WTC11 (cell line): Measurements from ENCODE around the gene PCDH1. TPM values are rescaled to one million over a fixed set of nuclear protein-coding genes. Genes with fewer than 3 reads are reported as not detected.

Source experiments
- ATAC-seq: fragments of 200-7000 bp; cut with Tn5 transposase; 2 replicates; pipeline ENCODE4 v1.10.0; 2021; ENCODE audit warnings: mild to moderate bottlenecking, moderate library complexity
- CTCF ChIA-PET: fragments of 300-600 bp; sonication (Branson Sonifier 250); formaldehyde crosslinking; loops from one replicate; lab custom pipeline; 2021; ENCODE audit warnings: antibody characterized with exemption; lab: Charles Lee
- POLR2A ChIA-PET: fragments of 350-600 bp; sonication (Branson Sonifier 250); formaldehyde crosslinking; loops from one replicate; lab custom pipeline; 2021; ENCODE audit warnings: antibody characterized with exemption; lab: Charles Lee
- DNase-seq: peaks from one replicate; pipeline ENCODE4 v3.0.0; 2021; ENCODE audit warnings: low spot score
- H3K27ac Mint-ChIP-seq: 2 replicates; pipeline ENCODE4 v1.8.0; 2021; ENCODE audit warnings: mixed read lengths
- H3K27me3 Mint-ChIP-seq: 2 replicates; pipeline ENCODE4 v1.8.0; 2021; ENCODE audit warnings: low read depth, mild to moderate bottlenecking, moderate library complexity, mixed read lengths
- H3K36me3 Mint-ChIP-seq: 2 replicates; pipeline ENCODE4 v1.8.0; 2021; ENCODE audit warnings: mixed read lengths
- H3K4me1 Mint-ChIP-seq: 2 replicates; pipeline ENCODE4 v1.8.0; 2022; ENCODE audit warnings: mixed read lengths
- H3K4me3 Mint-ChIP-seq: 2 replicates; pipeline ENCODE4 v1.8.0; 2021; ENCODE audit warnings: mild to moderate bottlenecking, moderate library complexity, mixed read lengths
- H3K9me3 Mint-ChIP-seq: 2 replicates; pipeline ENCODE4 v1.8.0; 2021; ENCODE audit warnings: mixed read lengths
- AFF4 ChIP-seq: sonication (generic); formaldehyde crosslinking; IDR thresholded peaks from 2 replicates; pipeline ENCODE4 v1.8.1; 2023; ENCODE audit warnings: mild to moderate bottlenecking, missing genetic modification reagents, borderline replicate concordance
- AR ChIP-seq: fragments of 250-450 bp; sonication (Bioruptor Pico); IDR thresholded peaks from 2 replicates; pipeline ENCODE4 v1.9.0; 2021; ENCODE audit warnings: mild to moderate bottlenecking
- CBFB ChIP-seq: sonication (generic); formaldehyde crosslinking; IDR thresholded peaks from 2 replicates; pipeline ENCODE4 v1.8.1; 2022; ENCODE audit warnings: mild to moderate bottlenecking, low read depth, missing genetic modification reagents
- CREB1 ChIP-seq: sonication (generic); formaldehyde crosslinking; IDR thresholded peaks from 2 replicates; pipeline ENCODE4 v1.8.0; 2023; ENCODE audit warnings: mild to moderate bottlenecking, missing genetic modification reagents
- CREM ChIP-seq: sonication (generic); formaldehyde crosslinking; IDR thresholded peaks from 2 replicates; pipeline ENCODE4 v1.8.1; 2022; ENCODE audit warnings: mild to moderate bottlenecking, missing genetic modification reagents, moderate library complexity
- FOXJ3 ChIP-seq: sonication (generic); formaldehyde crosslinking; IDR thresholded peaks from 2 replicates; pipeline ENCODE4 v1.9.0; 2021; ENCODE audit warnings: missing genetic modification reagents, mild to moderate bottlenecking, borderline replicate concordance
- FOXK1 ChIP-seq: sonication (generic); formaldehyde crosslinking; IDR thresholded peaks from 2 replicates; pipeline ENCODE4 v1.8.0; 2022; ENCODE audit warnings: mild to moderate bottlenecking, moderate library complexity, missing genetic modification reagents
- FOXP1 ChIP-seq: sonication (generic); formaldehyde crosslinking; IDR thresholded peaks from 2 replicates; pipeline ENCODE4 v1.8.0; 2022; ENCODE audit warnings: missing genetic modification reagents, mild to moderate bottlenecking, moderate library complexity, borderline replicate concordance
- MYBL2 ChIP-seq: sonication (generic); formaldehyde crosslinking; IDR thresholded peaks from 2 replicates; pipeline ENCODE4 v1.8.1; 2023; ENCODE audit warnings: mild to moderate bottlenecking, moderate library complexity, missing genetic modification reagents
- NFATC4 ChIP-seq: fragments of 250-450 bp; sonication (Bioruptor Pico); IDR thresholded peaks from 2 replicates; pipeline ENCODE4 v1.9.0; 2021; ENCODE audit warnings: mild to moderate bottlenecking
- NR1H2 ChIP-seq: sonication (generic); formaldehyde crosslinking; IDR thresholded peaks from 2 replicates; pipeline ENCODE4 v1.9.0; 2021; ENCODE audit warnings: mild to moderate bottlenecking, moderate library complexity, missing genetic modification reagents
- PREB ChIP-seq: sonication (generic); formaldehyde crosslinking; IDR thresholded peaks from 2 replicates; pipeline ENCODE4 v1.8.1; 2022; ENCODE audit warnings: mild to moderate bottlenecking, missing genetic modification reagents, moderate library complexity, borderline replicate concordance
- PRRX2 ChIP-seq: fragments of 250-450 bp; sonication (Bioruptor Pico); IDR thresholded peaks from 2 replicates; pipeline ENCODE4 v1.8.0; 2021; ENCODE audit warnings: mild to moderate bottlenecking
- TCF7 ChIP-seq: sonication (generic); formaldehyde crosslinking; IDR thresholded peaks from 2 replicates; pipeline ENCODE4 v1.8.0; 2022; ENCODE audit warnings: mild to moderate bottlenecking, low read depth, missing genetic modification reagents, moderate library complexity
- USF1 ChIP-seq: sonication (generic); formaldehyde crosslinking; IDR thresholded peaks from 2 replicates; pipeline ENCODE4 v1.8.0; 2022; ENCODE audit warnings: mild to moderate bottlenecking, missing genetic modification reagents
- ZBTB21 ChIP-seq: sonication (generic); formaldehyde crosslinking; IDR thresholded peaks from 2 replicates; pipeline ENCODE4 v1.8.1; 2023; ENCODE audit warnings: mild to moderate bottlenecking, missing genetic modification reagents, borderline replicate concordance
- ZNF317 ChIP-seq: sonication (generic); formaldehyde crosslinking; IDR thresholded peaks from 2 replicates; pipeline ENCODE4 v1.8.1; 2023; ENCODE audit warnings: low read depth, mild to moderate bottlenecking, moderate library complexity, missing genetic modification reagents, borderline replicate concordance
- ZSCAN18 ChIP-seq: fragments of 250-450 bp; sonication (Bioruptor Pico); IDR thresholded peaks from 2 replicates; pipeline ENCODE4 v2.1.2; 2022; ENCODE audit warnings: mild to moderate bottlenecking, moderate library complexity
- total RNA-seq: library from RNA; stranded (reverse); gene quantifications from 3 replicates; pipeline ENCODE4 v1.2.3, GENCODE V29; 2021
- TF ChIP-seq, protein P1 (sequence below): sonication (generic); formaldehyde crosslinking; IDR thresholded peaks from 2 replicates; pipeline ENCODE4 v1.8.0; 2022; ENCODE audit warnings: mild to moderate bottlenecking, missing genetic modification reagents
- TF ChIP-seq, protein P2 (sequence below): sonication (generic); formaldehyde crosslinking; conservative IDR thresholded peaks from 2 replicates; pipeline ENCODE4 v1.8.1; 2022; ENCODE audit warnings: mild to moderate bottlenecking, missing genetic modification reagents
- TF ChIP-seq, protein P3 (sequence below): sonication (generic); formaldehyde crosslinking; IDR thresholded peaks from 2 replicates; pipeline ENCODE4 v1.8.1; 2023; ENCODE audit warnings: mild to moderate bottlenecking, missing genetic modification reagents, moderate library complexity

PCDH1 gene
- total RNA-seq, 1 experiment from 2014 or later, result 105 TPM

- TF ChIP-seq, protein P1, sequence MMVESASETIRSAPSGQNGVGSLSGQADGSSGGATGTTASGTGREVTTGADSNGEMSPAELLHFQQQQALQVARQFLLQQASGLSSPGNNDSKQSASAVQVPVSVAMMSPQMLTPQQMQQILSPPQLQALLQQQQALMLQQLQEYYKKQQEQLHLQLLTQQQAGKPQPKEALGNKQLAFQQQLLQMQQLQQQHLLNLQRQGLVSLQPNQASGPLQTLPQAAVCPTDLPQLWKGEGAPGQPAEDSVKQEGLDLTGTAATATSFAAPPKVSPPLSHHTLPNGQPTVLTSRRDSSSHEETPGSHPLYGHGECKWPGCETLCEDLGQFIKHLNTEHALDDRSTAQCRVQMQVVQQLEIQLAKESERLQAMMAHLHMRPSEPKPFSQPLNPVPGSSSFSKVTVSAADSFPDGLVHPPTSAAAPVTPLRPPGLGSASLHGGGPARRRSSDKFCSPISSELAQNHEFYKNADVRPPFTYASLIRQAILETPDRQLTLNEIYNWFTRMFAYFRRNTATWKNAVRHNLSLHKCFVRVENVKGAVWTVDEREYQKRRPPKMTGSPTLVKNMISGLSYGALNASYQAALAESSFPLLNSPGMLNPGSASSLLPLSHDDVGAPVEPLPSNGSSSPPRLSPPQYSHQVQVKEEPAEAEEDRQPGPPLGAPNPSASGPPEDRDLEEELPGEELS (CRISPR knock-in tag), result no peak
- TF ChIP-seq TCF7 (CRISPR knock-in tag), result no peak
- no peak for TF ChIP-seq CREM
- TF ChIP-seq PREB (CRISPR knock-in tag), result no peak
- no peak for TF ChIP-seq ZBTB21 (CRISPR knock-in tag)
- no peak for TF ChIP-seq FOXP1 (CRISPR knock-in tag)
- no peak for TF ChIP-seq NR1H2 (CRISPR knock-in tag)
- TF ChIP-seq CREB1 (CRISPR knock-in tag), result no peak
- no peak for TF ChIP-seq MYBL2 (CRISPR knock-in tag)
- TF ChIP-seq, protein P2, sequence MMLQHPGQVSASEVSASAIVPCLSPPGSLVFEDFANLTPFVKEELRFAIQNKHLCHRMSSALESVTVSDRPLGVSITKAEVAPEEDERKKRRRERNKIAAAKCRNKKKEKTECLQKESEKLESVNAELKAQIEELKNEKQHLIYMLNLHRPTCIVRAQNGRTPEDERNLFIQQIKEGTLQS (CRISPR knock-in tag), result no peak
- no peak for TF ChIP-seq ZSCAN18 (CRISPR knock-in tag)
- TF ChIP-seq, all 79 proteins: peak for 0
Measured at GRCh38 chr5:141832131-141832530, 46.1 kb downstream of the PCDH1 start (continued).

- Mint-ChIP-seq H3K9me3 (0 out of 2 replicates have a peak, but pooled peaks cover 7% of the 10 kb centered on the region), H3K4me1 (peaks cover 50% of the 10 kb centered on the region), H3K27ac (no peak overlapping the region), H3K27me3 (peaks cover 8% of the 10 kb centered on the region), H3K4me3 (no peak overlapping the region), H3K36me3 (peaks cover 8% of the 10 kb centered on the region)
- ATAC-seq, result no peak
- no peak for DNase-seq
- CTCF ChIA-PET, result interaction anchor here (2.8 to 8.3 kb wide), 3 partner anchors 14 to 71 kb away, joined by 14 to 171 read pairs (median 43); no protein-coding TSS in a partner anchor
- POLR2A ChIA-PET, result no interaction called here
- TF ChIP-seq FOXJ3 (CRISPR knock-in tag), result no peak
- TF ChIP-seq, protein P3, sequence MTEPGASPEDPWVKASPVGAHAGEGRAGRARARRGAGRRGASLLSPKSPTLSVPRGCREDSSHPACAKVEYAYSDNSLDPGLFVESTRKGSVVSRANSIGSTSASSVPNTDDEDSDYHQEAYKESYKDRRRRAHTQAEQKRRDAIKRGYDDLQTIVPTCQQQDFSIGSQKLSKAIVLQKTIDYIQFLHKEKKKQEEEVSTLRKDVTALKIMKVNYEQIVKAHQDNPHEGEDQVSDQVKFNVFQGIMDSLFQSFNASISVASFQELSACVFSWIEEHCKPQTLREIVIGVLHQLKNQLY, result no peak
- TF ChIP-seq AR, result no peak
- TF ChIP-seq FOXK1 (CRISPR knock-in tag), result no peak
- TF ChIP-seq ZNF317 (CRISPR knock-in tag), result no peak
- TF ChIP-seq, protein P1 (CRISPR knock-in tag), result no peak
- TF ChIP-seq AFF4 (CRISPR knock-in tag), result no peak
- no peak for TF ChIP-seq CBFB
- no peak for TF ChIP-seq USF1 (CRISPR knock-in tag)
- TF ChIP-seq NFATC4 (CRISPR knock-in tag), result no peak
- TF ChIP-seq PRRX2 (CRISPR knock-in tag), result no peak
Measured at GRCh38 chr5:141828162-141828561, 50.0 kb downstream of the PCDH1 start.
